Upper lobe of left lung (tissue), 4 donors: Measurements from ENCODE around the gene GVQW3.

ENCODE experiments used
- EP300 ChIP-seq, 4 donors: sonication (generic); formaldehyde crosslinking; IDR thresholded peaks; one replicate each; pipeline ENCODE4 v1.5.1; 2017; ENCODE audit warnings: antibody characterized with exemption in 4 of 4, control low read depth in 2 of 4
- POLR2A ChIP-seq, 4 donors: fragments of 450-650 bp; IDR thresholded peaks; one replicate each; pipeline ENCODE4 v1.5.1; 2016 to 2017; ENCODE audit warnings: antibody characterized with exemption in 4 of 4, mild to moderate bottlenecking in 2 of 4
- POLR2AphosphoS5 ChIP-seq, 2 donors: sonication (generic); formaldehyde crosslinking; IDR thresholded peaks; one replicate each; pipeline ENCODE4 v1.5.1; 2017; ENCODE audit warnings: antibody characterized with exemption in 2 of 2
- TF ChIP-seq, protein P1 (sequence below), 6 experiments: fragments of 450-650 bp in 4 of 6; fragments of 200-600 bp in 2 of 6; sonication (generic) in 2 of 6; IDR thresholded peaks; one replicate each; pipeline ENCODE4 v1.5.1; 2016 to 2019; ENCODE audit warnings: antibody characterized with exemption in 6 of 6

DNA sequence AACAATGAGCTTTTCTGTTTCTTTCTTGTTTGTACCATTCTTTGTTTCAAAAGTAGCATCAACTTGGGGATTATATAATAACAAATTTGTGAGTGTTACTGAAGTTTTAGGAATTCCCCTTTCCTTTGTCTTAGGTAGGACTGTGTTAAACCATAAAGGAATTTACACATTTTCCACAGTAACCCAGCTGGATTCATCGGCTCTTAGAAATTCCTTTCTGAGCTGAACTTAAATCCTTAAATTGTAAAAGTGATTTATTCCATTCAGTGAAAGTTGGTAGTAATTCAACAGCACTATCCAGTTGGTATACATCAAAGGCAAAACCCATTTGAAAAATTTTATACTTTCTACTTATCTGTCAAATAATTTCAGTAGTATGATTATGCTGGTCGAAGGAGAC, 75.4 kb downstream of the GVQW3 start:
- TF ChIP-seq, protein P1, sequence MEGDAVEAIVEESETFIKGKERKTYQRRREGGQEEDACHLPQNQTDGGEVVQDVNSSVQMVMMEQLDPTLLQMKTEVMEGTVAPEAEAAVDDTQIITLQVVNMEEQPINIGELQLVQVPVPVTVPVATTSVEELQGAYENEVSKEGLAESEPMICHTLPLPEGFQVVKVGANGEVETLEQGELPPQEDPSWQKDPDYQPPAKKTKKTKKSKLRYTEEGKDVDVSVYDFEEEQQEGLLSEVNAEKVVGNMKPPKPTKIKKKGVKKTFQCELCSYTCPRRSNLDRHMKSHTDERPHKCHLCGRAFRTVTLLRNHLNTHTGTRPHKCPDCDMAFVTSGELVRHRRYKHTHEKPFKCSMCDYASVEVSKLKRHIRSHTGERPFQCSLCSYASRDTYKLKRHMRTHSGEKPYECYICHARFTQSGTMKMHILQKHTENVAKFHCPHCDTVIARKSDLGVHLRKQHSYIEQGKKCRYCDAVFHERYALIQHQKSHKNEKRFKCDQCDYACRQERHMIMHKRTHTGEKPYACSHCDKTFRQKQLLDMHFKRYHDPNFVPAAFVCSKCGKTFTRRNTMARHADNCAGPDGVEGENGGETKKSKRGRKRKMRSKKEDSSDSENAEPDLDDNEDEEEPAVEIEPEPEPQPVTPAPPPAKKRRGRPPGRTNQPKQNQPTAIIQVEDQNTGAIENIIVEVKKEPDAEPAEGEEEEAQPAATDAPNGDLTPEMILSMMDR (IDR thresholded peaks at IDR 0.05): no peak
- TF ChIP-seq POLR2AphosphoS5 (IDR thresholded peaks at IDR 0.05) (no peak), EP300 (IDR thresholded peaks at IDR 0.05) (no peak), POLR2A (IDR thresholded peaks at IDR 0.05) (no peak)
